ENCODE results near the gene TACR1. TPM values are rescaled to one million over a fixed set of nuclear protein-coding genes. Genes with fewer than 3 reads are reported as not detected.

TACR1 gene
- total and polyA plus RNA-seq, 8 donors, result 0.07 to 0.40 (median 0.09) TPM

GRCh38 chr2:75200140-75201096, 1.1 kb upstream of the TACR1 start:
- FAIRE-seq (no peak), DNase-seq (peak; percentile 65 to 92 (median 78)), ATAC-seq (peak; percentile 84 to 92 (median 89))
- Histone ChIP-seq H3K27me3 (peaks cover 0 to 44% (median 3%) of the 10 kb centered on the region in 4 donors), H3K4me3 (peak overlapping the region; percentile 3 to 46 (median 21)), H3K36me3 (no peaks in the 10 kb centered on the region), H3K9me3 (no peaks in the 10 kb centered on the region), H3K4me1 (peaks cover 0 to 18% (median 4%) of the 10 kb centered on the region in 3 donors), H3K27ac (no peak overlapping the region)
- 1% methylated on average over 57 of the region's 57 CpGs for WGBS, 2 donors
- TF ChIP-seq, protein P1, sequence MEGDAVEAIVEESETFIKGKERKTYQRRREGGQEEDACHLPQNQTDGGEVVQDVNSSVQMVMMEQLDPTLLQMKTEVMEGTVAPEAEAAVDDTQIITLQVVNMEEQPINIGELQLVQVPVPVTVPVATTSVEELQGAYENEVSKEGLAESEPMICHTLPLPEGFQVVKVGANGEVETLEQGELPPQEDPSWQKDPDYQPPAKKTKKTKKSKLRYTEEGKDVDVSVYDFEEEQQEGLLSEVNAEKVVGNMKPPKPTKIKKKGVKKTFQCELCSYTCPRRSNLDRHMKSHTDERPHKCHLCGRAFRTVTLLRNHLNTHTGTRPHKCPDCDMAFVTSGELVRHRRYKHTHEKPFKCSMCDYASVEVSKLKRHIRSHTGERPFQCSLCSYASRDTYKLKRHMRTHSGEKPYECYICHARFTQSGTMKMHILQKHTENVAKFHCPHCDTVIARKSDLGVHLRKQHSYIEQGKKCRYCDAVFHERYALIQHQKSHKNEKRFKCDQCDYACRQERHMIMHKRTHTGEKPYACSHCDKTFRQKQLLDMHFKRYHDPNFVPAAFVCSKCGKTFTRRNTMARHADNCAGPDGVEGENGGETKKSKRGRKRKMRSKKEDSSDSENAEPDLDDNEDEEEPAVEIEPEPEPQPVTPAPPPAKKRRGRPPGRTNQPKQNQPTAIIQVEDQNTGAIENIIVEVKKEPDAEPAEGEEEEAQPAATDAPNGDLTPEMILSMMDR (IDR thresholded peaks at IDR 0.05), result no peak
- intact Hi-C loops (cut with DNase I), result no loop called here

GRCh38 chr2:75195076-75195691, 4.1 kb downstream of the TACR1 start:
- Histone ChIP-seq H3K9me3 (no peaks in the 10 kb centered on the region), H3K27ac (no peak overlapping the region), H3K4me3 (no peak overlapping the region), H3K4me1 (peaks cover 0 to 12% (median 3%) of the 10 kb centered on the region in 3 donors), H3K36me3 (no peaks in the 10 kb centered on the region), H3K27me3 (peaks cover 0 to 36% (median 10%) of the 10 kb centered on the region in 4 donors)
- no peak for ATAC-seq
- WGBS, 2 donors, result 75 to 78% methylated on average over 1 of the region's 1 CpG
- no peak for DNase-seq
- intact Hi-C loops (cut with DNase I), result no loop called here
- no peak for FAIRE-seq
- TF ChIP-seq, protein P1 (IDR thresholded peaks at IDR 0.05), result no peak

- intact Hi-C loops (cut with DNase I), result no loop called here
- 64 to 76% methylated on average over 4 of the region's 4 CpGs for WGBS, 2 donors
- Histone ChIP-seq H3K27me3 (peaks cover 0 to 36% (median 10%) of the 10 kb centered on the region in 4 donors), H3K4me1 (peaks cover 0 to 7% (median 0%) of the 10 kb centered on the region in 3 donors), H3K4me3 (no peak overlapping the region), H3K27ac (no peak overlapping the region), H3K36me3 (no peaks in the 10 kb centered on the region), H3K9me3 (no peaks in the 10 kb centered on the region)
- TF ChIP-seq, protein P1 (IDR thresholded peaks at IDR 0.05), result no peak
- no peak for ATAC-seq
- FAIRE-seq, result no peak
- no peak for DNase-seq
Measured at GRCh38 chr2:75194184-75194868, 5.0 kb downstream of the TACR1 start.

DNA sequence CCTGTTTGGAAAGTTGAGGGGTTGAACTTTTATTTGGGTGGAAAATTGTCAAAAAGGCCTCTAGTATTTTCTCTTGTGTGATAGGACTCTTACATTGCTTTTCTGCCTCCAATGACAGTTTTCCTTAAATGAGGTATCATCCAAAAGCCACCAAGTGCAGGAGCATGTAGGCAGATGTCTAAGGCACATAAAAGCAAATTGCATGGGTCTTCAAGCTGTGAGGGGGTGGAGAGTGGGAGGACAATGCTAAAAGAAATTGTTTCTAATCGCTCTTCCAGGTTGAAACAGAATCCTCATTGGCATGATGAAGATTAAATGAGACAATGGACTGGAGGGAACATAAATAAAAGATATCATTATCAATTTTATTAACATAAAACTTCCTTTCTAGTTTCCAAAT, 6.8 kb downstream of the TACR1 start:
- TF ChIP-seq, protein P1 (IDR thresholded peaks at IDR 0.05), result no peak
- no peak for FAIRE-seq
- 74 to 90% methylated on average over 1 of the region's 1 CpG for WGBS, 2 donors
- H3K4me1 ChIP-seq, result no peaks in the 10 kb centered on the region
- no peak overlapping the region for H3K4me3 ChIP-seq
- H3K27ac ChIP-seq, result no peak overlapping the region
- intact Hi-C loops (cut with DNase I), result no loop called here
- peaks cover 0 to 32% (median 10%) of the 10 kb centered on the region in 4 donors for H3K27me3 ChIP-seq
- no peaks in the 10 kb centered on the region for H3K9me3 ChIP-seq
- H3K36me3 ChIP-seq, result no peaks in the 10 kb centered on the region
- ATAC-seq, result no peak
- no peak for DNase-seq
